ENCODE data around the gene MSANTD7.
"Not testable (repeated sequence)": the region's sequence is repeated elsewhere in the genome, so short reads cannot be mapped to it uniquely, and the experiment has no call there.

The MSANTD7 gene

GRCh38 chr10:14837003-14837756 is 926 bp upstream of the MSANTD7 start:
- no peak for DNase-seq (ENCODE audit: low read depth)

GRCh38 chr10:14838582-14839304 is 637 bp downstream of the MSANTD7 start:
- DNase-seq (ENCODE audit: low read depth): no peak

GRCh38 chr10:14839305-14839695 is 1.2 kb downstream of the MSANTD7 start:
- no peak for DNase-seq (ENCODE audit: low read depth)

GRCh38 chr10:14840178-14840577 is 2.1 kb downstream of the MSANTD7 start:
- no peak for DNase-seq (ENCODE audit: low read depth)

GRCh38 chr10:14843327-14843988 is 5.4 kb downstream of the MSANTD7 start:
- no peak for DNase-seq (ENCODE audit: low read depth)

- no peak for DNase-seq (ENCODE audit: low read depth)
Observed at GRCh38 chr10:14844948-14845347, 6.8 kb downstream of the MSANTD7 start.

GRCh38 chr10:14852236-14852635 is 14.1 kb downstream of the MSANTD7 start:
- no peak for DNase-seq (ENCODE audit: low read depth)

GRCh38 chr10:14855453-14855852 is 17.3 kb downstream of the MSANTD7 start:
- no peak for DNase-seq (ENCODE audit: low read depth)

GRCh38 chr10:14858338-14858960 is 20.3 kb downstream of the MSANTD7 start:
- no peak for DNase-seq (ENCODE audit: low read depth)

- no peak for DNase-seq (ENCODE audit: low read depth)
Observed at GRCh38 chr10:14859043-14859442, 20.9 kb downstream of the MSANTD7 start.

- DNase-seq (ENCODE audit: low read depth): no peak
Observed at GRCh38 chr10:14859775-14860174, 21.7 kb downstream of the MSANTD7 start.

GRCh38 chr10:14860791-14861190 is 22.7 kb downstream of the MSANTD7 start:
- no peak for DNase-seq (ENCODE audit: low read depth)

GRCh38 chr10:14864466-14864865 is 26.4 kb downstream of the MSANTD7 start:
- not testable (repeated sequence) for DNase-seq (ENCODE audit: low read depth)

GRCh38 chr10:14864871-14865270 is 26.8 kb downstream of the MSANTD7 start:
- not testable (repeated sequence) for DNase-seq (ENCODE audit: low read depth)

- DNase-seq (ENCODE audit: low read depth): no peak
Observed at GRCh38 chr10:14873090-14873760, 35.1 kb downstream of the MSANTD7 start.

GRCh38 chr10:14875941-14876340 is 37.8 kb downstream of the MSANTD7 start:
- no peak for DNase-seq (ENCODE audit: low read depth)

GRCh38 chr10:14876764-14877163 is 38.7 kb downstream of the MSANTD7 start:
- DNase-seq (ENCODE audit: low read depth): no peak

GRCh38 chr10:14878266-14879123 is 40.4 kb downstream of the MSANTD7 start, which contains the start of gene SUV39H2:
TSS of gene SUV39H2 (plus strand) at chr10:14878866. CDS start at chr10:14878889, 23 bp downstream.
- DNase-seq (ENCODE audit: low read depth): peak; percentile 73

GRCh38 chr10:14879124-14879927 is 41.2 kb downstream of the MSANTD7 start:
- no peak for DNase-seq (ENCODE audit: low read depth)

GRCh38 chr10:14879928-14880193 is 41.8 kb downstream of the MSANTD7 start:
- no peak for DNase-seq (ENCODE audit: low read depth)
